Muscle of arm (tissue), 12 donors: Measurements from ENCODE around the gene LRFN2. TPM values are rescaled to one million over a fixed set of nuclear protein-coding genes. Genes with fewer than 3 reads are reported as not detected.

Source experiments
- DNase-seq: peaks from one replicate; pipeline ENCODE4 v3.0.0-alpha.2; 2013
- polyA plus RNA-seq, 12 donors: library from polyadenylated mRNA; unstranded; fragments of 120-200 nt; gene quantifications; one replicate each; pipeline ENCODE4 v1.2.1, GENCODE V29; 2013; ENCODE audit not compliant: insufficient read length in 12 of 12

LRFN2 gene
- polyA plus RNA-seq, 12 donors, result 0.05 to 0.21 (median 0.07) TPM; not detected in 5

- no peak for DNase-seq
Observed at GRCh38 chr6:40543776-40544175, 43.4 kb downstream of the LRFN2 start.

- peak; percentile 2 for DNase-seq
Observed at GRCh38 chr6:40543146-40543545, 44.0 kb downstream of the LRFN2 start.

- DNase-seq, result no peak
Observed at GRCh38 chr6:40542175-40542764, 44.9 kb downstream of the LRFN2 start.

GRCh38 chr6:40541556-40542174 lies 45.5 kb downstream of the LRFN2 start:
- no peak for DNase-seq

GRCh38 chr6:40540790-40541189 lies 46.4 kb downstream of the LRFN2 start:
- DNase-seq, result no peak

- DNase-seq, result no peak
Observed at GRCh38 chr6:40539853-40540252, 47.3 kb downstream of the LRFN2 start.

GRCh38 chr6:40538556-40538955 lies 48.6 kb downstream of the LRFN2 start:
- DNase-seq, result no peak

- no peak for DNase-seq
Observed at GRCh38 chr6:40537446-40537845, 49.7 kb downstream of the LRFN2 start.

- no peak for DNase-seq
Observed at GRCh38 chr6:40536442-40536841, 50.7 kb downstream of the LRFN2 start.

- no peak for DNase-seq
Observed at GRCh38 chr6:40535819-40536380, 51.3 kb downstream of the LRFN2 start.

GRCh38 chr6:40535110-40535818 lies 51.9 kb downstream of the LRFN2 start:
- no peak for DNase-seq

- DNase-seq, result no peak
Observed at GRCh38 chr6:40532349-40533000, 54.7 kb downstream of the LRFN2 start.

GRCh38 chr6:40529919-40530318 lies 57.2 kb downstream of the LRFN2 start:
- DNase-seq, result no peak

- DNase-seq, result no peak
Observed at GRCh38 chr6:40529040-40529439, 58.1 kb downstream of the LRFN2 start.

- DNase-seq, result no peak
Observed at GRCh38 chr6:40528051-40528450, 59.1 kb downstream of the LRFN2 start.

- no peak for DNase-seq
Observed at GRCh38 chr6:40526036-40526435, 61.1 kb downstream of the LRFN2 start.

- DNase-seq, result no peak
Observed at GRCh38 chr6:40524797-40525585, 62.2 kb downstream of the LRFN2 start.

GRCh38 chr6:40523505-40524172 lies 63.5 kb downstream of the LRFN2 start:
- DNase-seq, result no peak

GRCh38 chr6:40521496-40521895 lies 65.7 kb downstream of the LRFN2 start:
- no peak for DNase-seq

- no peak for DNase-seq
Observed at GRCh38 chr6:40520678-40521077, 66.5 kb downstream of the LRFN2 start.

GRCh38 chr6:40520084-40520483 lies 67.1 kb downstream of the LRFN2 start:
- DNase-seq, result no peak
